ENCODE data around the gene NRG2. TPM values are rescaled to one million over a fixed set of nuclear protein-coding genes. Genes with fewer than 3 reads are reported as not detected.

Gene NRG2
- total RNA-seq, 6 experiments from 2014 or later: 0.07 to 0.77 (median 0.14) TPM; not detected in 1

DNA sequence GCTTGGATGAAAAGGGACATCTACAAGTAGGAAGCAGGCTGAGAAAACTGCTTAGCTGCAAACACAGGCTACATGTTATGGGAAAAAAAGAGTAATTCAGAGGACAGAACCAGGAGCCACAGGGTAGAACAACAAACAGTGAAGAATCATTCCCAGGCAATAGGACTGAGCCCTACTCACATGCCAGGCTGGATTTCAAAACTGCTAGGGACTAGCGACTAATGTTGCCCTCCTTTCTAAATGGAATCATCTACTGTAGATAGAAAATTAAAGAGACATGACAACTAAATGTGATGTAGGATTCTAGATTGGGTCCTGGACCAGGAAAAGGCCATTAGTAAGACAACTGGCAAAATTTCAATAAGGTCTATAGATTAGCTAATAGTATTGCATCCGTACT, 15.3 kb downstream of the NRG2 start:
- no peaks in the 10 kb centered on the region for H3K36me3 ChIP-seq
- H3K27ac ChIP-seq: no peak overlapping the region
- H3K27me3 ChIP-seq: no peaks in the 10 kb centered on the region
- H3K4me3 ChIP-seq: no peak overlapping the region
- peaks cover 0 to 11% (median 0%) of the 10 kb centered on the region in 4 donors for H3K4me1 ChIP-seq
- 96% methylated on average over 2 of the region's 2 CpGs for WGBS (ENCODE audit: insufficient coverage, low coverage, low lambda C conversion rate, missing lambda C conversion rate)
- no peak for ATAC-seq
- no peak for TF ChIP-seq POLR2A (IDR thresholded peaks at IDR 0.05)
- no peak for TF ChIP-seq CTCF (IDR thresholded peaks at IDR 0.05)
- H3K9me3 ChIP-seq: no peaks in the 10 kb centered on the region
- intact Hi-C loops (cut with DNase I): no loop called here
- DNase-seq: no peak

- intact Hi-C loops (cut with DNase I): no loop called here
- Histone ChIP-seq H3K9me3 (no peaks in the 10 kb centered on the region), H3K4me1 (peaks cover 0 to 11% (median 0%) of the 10 kb centered on the region in 4 donors), H3K27ac (no peak overlapping the region), H3K36me3 (no peaks in the 10 kb centered on the region), H3K4me3 (no peak overlapping the region), H3K27me3 (no peaks in the 10 kb centered on the region)
- DNase-seq (no peak), ATAC-seq (no peak)
- WGBS (ENCODE audit: insufficient coverage, low coverage, low lambda C conversion rate, missing lambda C conversion rate): 72% methylated on average over 3 of the region's 3 CpGs
- TF ChIP-seq CTCF (IDR thresholded peaks at IDR 0.05) (no peak), POLR2A (IDR thresholded peaks at IDR 0.05) (no peak)
Measured at GRCh38 chr5:140025736-140026135, 17.4 kb downstream of the NRG2 start.

DNA sequence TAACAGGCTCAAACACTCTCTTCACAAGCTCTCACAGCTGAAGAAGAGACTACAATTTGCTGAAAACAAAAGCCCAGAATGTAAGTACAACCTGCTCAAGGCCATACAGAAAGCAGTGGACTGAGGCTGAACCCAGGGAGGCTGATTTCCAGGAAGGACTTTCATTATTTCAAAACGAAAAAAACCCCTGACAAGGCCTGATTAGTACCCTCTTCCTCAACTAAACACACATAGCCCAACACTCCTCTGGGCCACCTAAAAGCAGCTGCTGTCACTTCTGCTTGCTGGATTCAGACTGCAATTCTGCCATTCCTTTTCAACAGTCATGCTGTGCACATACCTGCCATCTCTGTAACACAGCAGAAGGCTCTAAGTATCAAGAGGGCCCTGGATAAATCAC, 18.2 kb downstream of the NRG2 start:
- no peaks in the 10 kb centered on the region for H3K27me3 ChIP-seq
- intact Hi-C loops (cut with DNase I): no loop called here
- H3K9me3 ChIP-seq: no peaks in the 10 kb centered on the region
- no peak overlapping the region for H3K27ac ChIP-seq
- 10% methylated on average over 1 of the region's 1 CpG for WGBS (ENCODE audit: insufficient coverage, low coverage, low lambda C conversion rate, missing lambda C conversion rate)
- TF ChIP-seq CTCF (IDR thresholded peaks at IDR 0.05) (no peak), POLR2A (IDR thresholded peaks at IDR 0.05) (no peak)
- DNase-seq: no peak
- no peak overlapping the region for H3K4me3 ChIP-seq
- peaks cover 0 to 7% (median 0%) of the 10 kb centered on the region in 4 donors for H3K4me1 ChIP-seq
- no peak for ATAC-seq
- H3K36me3 ChIP-seq: no peaks in the 10 kb centered on the region

DNA sequence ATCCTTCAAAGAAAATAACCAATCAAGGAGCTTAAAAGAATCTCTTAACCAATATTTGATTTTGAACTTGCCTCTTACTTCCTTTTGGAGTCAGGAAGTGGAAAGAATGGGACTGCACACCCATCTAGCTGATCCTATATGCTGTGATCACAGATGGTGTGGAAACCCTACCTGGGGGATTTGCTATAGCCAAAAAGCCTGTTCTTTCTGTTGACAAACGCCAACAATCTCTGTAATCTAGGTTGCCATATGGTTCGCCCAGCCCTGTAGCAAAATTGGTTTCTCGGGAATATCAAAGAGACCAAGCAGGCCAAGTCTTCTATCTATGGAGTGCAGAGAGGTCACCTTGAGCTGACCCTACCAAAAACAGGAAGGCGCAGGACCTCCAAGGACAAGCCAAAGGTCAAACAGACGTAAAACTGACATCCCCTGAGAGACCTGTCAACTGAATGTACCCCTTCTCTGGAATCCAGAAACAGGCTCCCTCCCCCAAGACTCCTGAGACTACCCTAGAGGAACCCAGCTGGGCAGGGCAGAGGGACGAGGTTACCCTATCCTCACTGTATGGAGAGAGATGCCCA, 19.4 kb downstream of the NRG2 start:
- intact Hi-C loops (cut with DNase I): no loop called here
- TF ChIP-seq POLR2A (IDR thresholded peaks at IDR 0.05): no peak
- no peak for TF ChIP-seq CTCF (IDR thresholded peaks at IDR 0.05)
- 52% methylated on average over 3 of the region's 6 CpGs for WGBS (ENCODE audit: insufficient coverage, low coverage, low lambda C conversion rate, missing lambda C conversion rate)
- Histone ChIP-seq H3K4me1 (no peaks in the 10 kb centered on the region), H3K36me3 (no peaks in the 10 kb centered on the region), H3K27ac (no peak overlapping the region), H3K9me3 (no peaks in the 10 kb centered on the region), H3K4me3 (no peak overlapping the region), H3K27me3 (no peaks in the 10 kb centered on the region)
- DNase-seq (no peak), ATAC-seq (no peak)
